Measurements from ENCODE around the gene MIAT. TPM values are rescaled to one million over a fixed set of nuclear protein-coding genes. Genes with fewer than 3 reads are reported as not detected.

MIAT gene
- total and polyA plus RNA-seq, 2 donors (not counting 3 experiments of a cell fraction or from before 2014, with no cell fraction given): 0.03 to 0.80 TPM

DNA sequence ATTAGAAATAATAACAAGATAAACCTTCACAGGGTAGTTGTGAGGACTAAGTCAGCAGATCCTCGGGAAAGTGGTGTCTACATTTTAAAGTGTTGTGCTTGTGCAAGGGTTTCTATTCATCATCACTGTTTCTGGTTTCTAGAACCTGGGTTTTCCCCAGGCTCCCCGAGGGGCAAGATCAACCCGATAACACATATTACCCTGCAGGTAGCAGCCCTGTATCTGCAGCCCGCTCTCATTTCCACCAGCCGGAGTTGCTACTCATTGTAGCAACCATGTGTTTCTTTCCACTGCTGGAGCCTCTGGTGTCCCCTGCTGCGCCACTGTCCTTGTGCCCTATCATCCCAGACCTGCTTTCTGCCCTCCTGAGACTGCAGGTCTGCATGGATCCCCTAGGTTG is 67.0 kb downstream of the MIAT start:
- Histone ChIP-seq H3K4me1 (ENCODE audit: control insufficient read depth, extremely low read depth, insufficient read depth, low read length) (no peaks in the 10 kb centered on the region), H3K9ac (replicated peaks; ENCODE audit: extremely low read depth, insufficient read depth, low read length) (no peak overlapping the region), H3K27me3 (ENCODE audit: control insufficient read depth in 2 of 2, insufficient read depth in 2 of 2, low read length in 2 of 2) (no peaks in the 10 kb centered on the region), H3K36me3 (ENCODE audit: control insufficient read depth in 2 of 2, extremely low read depth in 1 of 2, insufficient read depth in 2 of 2, low read length in 2 of 2) (no peaks in the 10 kb centered on the region), H3K9me1 (replicated peaks; ENCODE audit: control insufficient read depth, extremely low read depth, insufficient read depth, low read length) (no peaks in the 10 kb centered on the region), H4K20me1 (replicated peaks; ENCODE audit: control insufficient read depth, extremely low read depth, insufficient read depth, low read length) (no peaks in the 10 kb centered on the region), H3K4me2 (ENCODE audit: insufficient read depth, low read length) (no peak overlapping the region), H3K27ac (ENCODE audit: insufficient read depth, low read depth, low read length) (no peak overlapping the region), H3K9me3 (replicated peaks; ENCODE audit: control insufficient read depth, insufficient read depth, low read length) (no peaks in the 10 kb centered on the region), H3K4me3 (replicated peaks in 1 of 3; ENCODE audit: insufficient read depth in 1 of 3, low read depth in 1 of 3, low read length in 3 of 3) (no peak overlapping the region), H3K79me2 (ENCODE audit: control insufficient read depth, insufficient read depth, low read length) (no peaks in the 10 kb centered on the region), H2AFZ (ENCODE audit: low read depth, low read length) (no peak overlapping the region)
- no peak for DNase-seq (ENCODE audit: low read depth, low spot score)
- BruUV-seq (replicated peaks): no TSS peak
- intact Hi-C loops (cut with micrococcal nuclease): no loop called here
- CTCF ChIA-PET: no interaction called here
- dilution Hi-C loops (cut with MboI; ENCODE audit: extremely low pct_ligation_motif_present, low sequenced_read_pairs): no loop called here
- TF ChIP-seq POLR2A (IDR thresholded peaks at IDR 0.05; ENCODE audit: low read depth, low read length) (no peak), EZH2 (IDR thresholded peaks at IDR 0.05; ENCODE audit: borderline replicate concordance, low read depth, low read length, severe bottlenecking) (no peak), JUN (IDR thresholded peaks at IDR 0.05; ENCODE audit: borderline replicate concordance, insufficient read depth, insufficient read length, low read depth) (no peak), GATA2 (IDR thresholded peaks at IDR 0.05; ENCODE audit: insufficient read depth, insufficient read length, low read depth, low read length) (no peak), MYC (IDR thresholded peaks at IDR 0.05; ENCODE audit: low read depth, low read length) (no peak), FOS (IDR thresholded peaks at IDR 0.05; ENCODE audit: borderline replicate concordance, insufficient read depth, low read length) (no peak), POLR2AphosphoS5 (IDR thresholded peaks at IDR 0.05; ENCODE audit: insufficient read depth, low read depth, low read length) (no peak)
- TF ChIP-seq, protein P1, sequence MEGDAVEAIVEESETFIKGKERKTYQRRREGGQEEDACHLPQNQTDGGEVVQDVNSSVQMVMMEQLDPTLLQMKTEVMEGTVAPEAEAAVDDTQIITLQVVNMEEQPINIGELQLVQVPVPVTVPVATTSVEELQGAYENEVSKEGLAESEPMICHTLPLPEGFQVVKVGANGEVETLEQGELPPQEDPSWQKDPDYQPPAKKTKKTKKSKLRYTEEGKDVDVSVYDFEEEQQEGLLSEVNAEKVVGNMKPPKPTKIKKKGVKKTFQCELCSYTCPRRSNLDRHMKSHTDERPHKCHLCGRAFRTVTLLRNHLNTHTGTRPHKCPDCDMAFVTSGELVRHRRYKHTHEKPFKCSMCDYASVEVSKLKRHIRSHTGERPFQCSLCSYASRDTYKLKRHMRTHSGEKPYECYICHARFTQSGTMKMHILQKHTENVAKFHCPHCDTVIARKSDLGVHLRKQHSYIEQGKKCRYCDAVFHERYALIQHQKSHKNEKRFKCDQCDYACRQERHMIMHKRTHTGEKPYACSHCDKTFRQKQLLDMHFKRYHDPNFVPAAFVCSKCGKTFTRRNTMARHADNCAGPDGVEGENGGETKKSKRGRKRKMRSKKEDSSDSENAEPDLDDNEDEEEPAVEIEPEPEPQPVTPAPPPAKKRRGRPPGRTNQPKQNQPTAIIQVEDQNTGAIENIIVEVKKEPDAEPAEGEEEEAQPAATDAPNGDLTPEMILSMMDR (IDR thresholded peaks at IDR 0.05; ENCODE audit: extremely low read depth in 1 of 2, insufficient read depth in 1 of 2, low read depth in 1 of 2, low read length in 2 of 2): no peak
- TF ChIP-seq, protein P2, sequence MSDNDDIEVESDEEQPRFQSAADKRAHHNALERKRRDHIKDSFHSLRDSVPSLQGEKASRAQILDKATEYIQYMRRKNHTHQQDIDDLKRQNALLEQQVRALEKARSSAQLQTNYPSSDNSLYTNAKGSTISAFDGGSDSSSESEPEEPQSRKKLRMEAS (IDR thresholded peaks at IDR 0.05; ENCODE audit: insufficient read depth, insufficient read length): no peak
- no peak for FAIRE-seq
- POLR2A ChIA-PET: no interaction called here
